ENCODE measurements around the gene APPBP2.
"Not testable (repeated sequence)": the region's sequence is repeated elsewhere in the genome, so short reads cannot be mapped to it uniquely, and the experiment has no call there.

APPBP2 gene

DNA sequence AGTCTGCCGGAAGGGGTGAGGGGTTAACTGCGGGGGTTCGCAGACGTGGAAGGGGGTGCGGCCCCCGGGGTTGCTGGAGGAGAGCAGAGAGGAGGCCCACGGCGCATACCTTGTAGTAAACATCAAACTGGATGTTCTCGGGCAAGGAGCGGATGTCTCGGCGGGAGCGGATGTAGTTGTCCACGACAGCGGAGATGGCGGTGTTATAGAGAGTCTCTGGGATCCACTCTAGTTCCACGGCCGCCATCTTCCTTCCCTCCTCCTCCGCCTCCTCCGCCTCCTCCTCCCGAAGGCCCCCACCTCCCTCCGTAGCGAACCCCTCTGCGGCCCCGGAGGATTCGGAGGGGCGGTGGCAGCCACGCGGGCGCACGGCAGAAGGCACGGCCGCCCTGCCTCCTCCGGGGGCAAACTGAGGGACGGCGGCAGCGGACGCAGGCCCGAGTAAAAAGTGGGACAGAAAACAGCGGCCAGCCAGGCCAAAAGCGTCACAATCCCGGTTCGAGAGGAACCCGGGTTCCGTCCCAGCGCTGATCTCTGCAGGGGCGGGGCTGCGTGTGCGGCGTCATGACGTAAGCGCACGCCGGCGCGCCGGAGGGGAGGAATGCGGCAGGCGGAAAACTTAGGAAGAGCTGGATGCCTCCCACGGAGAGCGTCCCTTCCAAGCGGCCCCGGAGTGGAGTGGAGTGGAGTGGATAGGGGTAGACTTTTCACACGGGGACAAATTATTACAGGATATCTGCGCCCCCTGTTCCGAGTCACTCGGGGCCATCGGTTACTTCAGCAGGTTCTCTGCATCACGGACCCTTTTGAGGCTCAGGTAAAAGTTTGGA lies at the start of gene APPBP2:
Gene APPBP2 (minus strand): TSS at position 558 of the 830 bp plus-strand sequence. CDS start 311 bp downstream, at position 247.
- DNase-seq: peak; percentile 63 to 84

GRCh38 chr17:60573236-60574051 lies 47.4 kb upstream of the APPBP2 start:
- no peak for DNase-seq

DNA sequence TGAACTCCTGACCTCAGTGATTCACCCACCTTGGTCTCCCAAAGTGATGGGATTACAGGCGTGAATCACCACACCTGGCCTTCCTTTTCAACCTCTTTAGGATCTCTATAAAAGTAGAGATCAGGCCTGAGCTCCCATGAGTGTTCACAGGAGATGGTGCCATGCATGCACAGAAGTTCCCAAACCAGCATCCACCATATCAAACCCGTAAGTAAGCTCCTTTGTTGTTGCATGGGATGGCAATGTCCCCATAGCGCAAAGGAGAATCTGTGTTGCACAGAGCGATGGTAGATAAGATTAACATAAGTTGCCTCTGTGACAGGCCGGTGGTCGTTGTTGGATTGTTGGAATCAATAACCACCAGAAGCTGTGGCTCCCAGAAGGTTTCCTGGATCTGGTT lies 39.2 kb upstream of the APPBP2 start:
- no peak for DNase-seq

DNA sequence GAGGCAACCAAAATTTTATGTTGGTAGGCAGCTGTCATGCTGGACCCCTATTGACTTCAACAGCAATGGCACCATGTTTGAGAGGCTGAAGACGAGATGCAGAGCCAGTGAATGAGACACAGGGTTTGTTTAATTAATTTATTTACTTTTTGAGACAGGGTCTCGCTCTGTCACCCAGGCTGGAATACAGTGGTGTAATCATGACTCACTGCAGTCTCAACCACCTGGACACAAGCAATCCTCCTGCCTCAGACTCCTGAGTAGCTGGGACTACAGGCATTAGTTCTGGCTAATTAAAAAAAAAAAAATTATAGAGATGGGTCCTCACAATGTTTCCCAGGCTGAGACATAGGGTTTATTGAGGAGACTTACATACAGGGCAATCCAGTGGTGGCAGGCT lies 37.7 kb upstream of the APPBP2 start:
- no peak for DNase-seq

DNA sequence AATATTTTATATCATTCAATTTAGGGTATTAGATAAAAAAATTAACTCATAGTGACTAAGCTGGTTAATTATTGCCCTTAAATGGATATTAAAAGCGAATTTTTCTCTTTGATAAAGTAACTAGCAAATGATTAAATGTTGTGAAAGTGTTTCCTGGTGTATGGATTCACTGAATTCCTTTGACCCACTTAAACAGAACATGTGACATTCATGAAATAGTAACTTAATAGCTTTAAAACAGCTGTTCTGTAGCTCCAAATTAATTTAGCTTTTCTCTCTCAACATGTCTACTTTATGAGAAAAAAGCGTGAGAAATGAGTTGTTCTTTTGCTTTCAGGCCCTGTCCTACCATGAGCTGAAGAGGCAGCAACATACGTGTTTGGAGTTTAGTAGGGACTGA lies 36.4 kb upstream of the APPBP2 start:
- no peak for DNase-seq

DNA sequence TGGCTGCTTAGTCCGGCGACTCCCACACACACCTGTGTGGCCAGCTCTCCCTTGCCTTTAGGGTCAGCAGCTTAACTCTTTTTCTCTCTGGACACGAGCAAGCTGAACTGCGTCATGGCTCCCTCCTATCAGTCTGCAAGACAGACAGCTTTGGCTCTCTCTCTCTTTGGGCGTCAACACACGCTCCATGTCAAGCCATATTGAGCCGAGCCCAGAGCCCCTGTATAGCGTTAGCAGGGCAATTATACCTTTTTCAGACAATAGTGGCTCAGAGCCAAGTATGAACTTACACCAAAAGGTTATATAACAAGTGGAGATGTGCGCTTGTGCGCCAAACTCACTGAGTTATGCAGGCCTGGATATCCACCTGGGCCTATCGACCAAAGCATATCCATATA lies 34.8 kb upstream of the APPBP2 start:
- DNase-seq: no peak

DNA sequence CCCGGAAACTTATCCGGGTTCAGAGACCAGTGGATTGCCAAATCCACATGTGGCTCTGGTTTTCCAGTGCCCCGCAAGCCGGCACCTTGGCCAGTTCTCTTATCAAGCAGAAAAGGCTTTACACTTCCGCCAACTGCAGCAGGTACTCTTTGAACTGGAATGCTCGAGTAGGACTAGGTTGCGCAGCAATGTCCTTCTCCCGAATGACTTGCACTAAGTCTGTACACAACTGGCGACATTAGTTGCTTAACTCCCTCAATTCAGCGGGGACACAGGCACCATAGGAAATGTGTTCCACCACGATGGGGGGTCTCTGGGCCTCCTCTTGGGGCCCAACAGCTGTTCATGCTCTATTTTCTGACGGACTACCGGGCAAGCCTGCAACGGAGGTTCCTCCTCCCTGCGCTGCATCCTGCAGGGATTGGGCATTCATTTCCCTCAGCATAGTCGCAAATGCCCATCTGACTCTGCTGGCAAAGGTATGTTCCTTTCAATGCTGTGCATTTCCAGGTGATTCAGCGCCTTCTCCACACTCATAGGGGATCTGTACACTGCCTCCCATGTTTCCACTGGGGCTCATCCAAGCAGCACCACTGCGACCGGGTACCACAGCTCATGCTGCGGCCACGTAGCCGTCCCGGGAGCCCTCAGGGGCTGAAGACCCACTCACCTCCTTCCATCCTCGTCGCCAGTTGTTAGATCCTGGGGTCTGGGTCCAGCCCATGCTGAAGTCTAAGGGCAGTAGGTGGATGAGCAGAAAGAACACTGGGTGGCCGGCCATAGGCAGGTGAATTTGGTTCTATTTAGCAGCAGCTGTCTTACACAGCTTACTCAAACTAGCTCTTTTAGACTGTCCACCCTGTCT lies 34.2 kb upstream of the APPBP2 start:
- DNase-seq: no peak

DNA sequence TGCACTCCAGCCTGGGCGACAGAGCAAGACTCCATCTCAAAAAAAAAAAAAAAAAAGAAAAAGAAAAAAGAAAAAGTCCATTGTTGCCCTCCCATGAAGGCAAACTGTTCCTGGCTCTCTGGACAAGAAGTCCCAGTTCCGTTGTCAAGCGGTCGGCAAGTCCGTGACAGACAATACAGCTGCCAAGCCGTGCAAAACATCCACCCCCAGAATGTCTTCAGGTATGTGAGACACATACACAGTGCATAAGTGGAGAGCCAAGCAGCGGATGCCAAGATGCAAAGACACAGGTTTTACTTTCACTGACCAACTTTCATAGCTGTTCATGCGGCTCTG lies 33.6 kb upstream of the APPBP2 start:
- DNase-seq: no peak

DNA sequence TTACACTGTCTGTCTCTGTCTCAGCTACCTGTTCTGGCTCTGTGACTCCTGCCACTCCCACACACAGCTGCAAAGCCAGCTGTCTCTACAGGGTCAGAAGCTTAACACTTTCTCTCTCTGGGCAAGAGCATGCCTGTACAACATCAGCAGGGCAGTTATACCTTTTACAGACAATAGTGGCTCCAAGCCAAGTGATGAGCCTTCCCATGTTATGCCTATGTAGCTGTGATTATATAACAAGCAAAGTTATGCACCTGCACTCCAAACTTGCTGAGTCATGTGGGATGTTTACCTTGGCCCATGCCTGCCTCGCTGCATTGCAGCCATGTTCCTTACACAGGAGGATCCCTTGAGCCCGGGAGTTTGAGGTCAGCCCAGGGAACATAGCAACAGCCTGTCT lies 31.8 kb upstream of the APPBP2 start:
- no peak for DNase-seq

DNA sequence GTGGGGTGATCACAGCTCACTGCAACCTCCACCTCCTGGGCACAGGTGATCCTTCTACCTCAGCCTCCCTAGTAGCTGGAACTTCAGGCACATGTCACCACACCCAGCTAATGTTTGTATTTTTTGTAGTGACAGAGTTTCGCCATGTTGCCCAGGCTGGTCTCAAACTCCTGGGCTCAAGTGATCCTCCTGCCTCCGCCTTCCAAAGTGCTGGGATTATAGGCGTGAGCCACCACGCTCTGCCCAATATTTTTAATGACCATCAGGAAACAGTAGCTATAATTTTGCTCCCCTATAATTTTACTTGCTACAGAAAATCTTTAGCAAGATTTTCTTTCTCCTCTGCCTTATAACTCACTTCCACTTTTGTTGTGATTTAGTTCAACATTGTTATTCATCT lies 29.7 kb upstream of the APPBP2 start:
- DNase-seq: no peak

DNA sequence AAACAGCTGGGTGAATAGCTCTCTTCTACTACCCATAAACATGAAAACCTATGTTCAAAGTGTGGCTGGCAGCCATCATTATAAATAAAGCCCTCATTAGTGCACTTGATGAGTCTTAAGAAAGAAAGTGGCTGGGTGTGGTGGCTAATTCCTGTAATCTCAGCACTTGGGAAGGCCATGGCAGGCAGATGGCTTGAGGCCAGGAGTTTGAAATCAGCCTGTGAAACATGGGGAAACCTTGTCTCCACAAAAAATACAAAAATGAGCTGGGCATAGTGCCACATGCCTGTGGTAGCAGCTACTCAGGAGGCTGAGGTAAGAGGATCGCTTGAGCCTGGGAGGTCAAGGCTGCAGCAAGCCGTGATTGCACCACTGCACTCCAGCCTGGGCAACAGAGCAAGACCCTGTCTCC lies 28.3 kb upstream of the APPBP2 start:
- no peak for DNase-seq

DNA sequence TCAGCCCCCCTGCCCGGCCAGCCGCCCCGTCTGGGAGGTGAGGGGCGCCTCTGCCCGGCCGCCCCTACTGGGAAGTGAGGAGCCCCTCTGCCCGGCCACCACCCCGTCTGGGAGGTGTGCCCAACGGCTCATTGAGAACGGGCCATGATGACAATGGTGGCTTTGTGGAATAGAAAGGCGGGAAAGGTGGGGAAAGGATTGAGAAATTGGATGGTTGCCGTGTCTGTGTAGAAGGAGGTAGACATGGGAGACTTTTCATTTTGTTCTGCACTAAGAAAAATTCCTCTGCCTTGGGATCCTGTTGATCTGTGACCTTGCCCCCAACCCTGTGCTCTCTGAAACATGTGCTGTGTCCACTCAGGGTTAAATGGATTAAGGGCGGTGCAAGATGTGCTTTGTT lies 26.2 kb upstream of the APPBP2 start:
- DNase-seq: not testable (repeated sequence)

DNA sequence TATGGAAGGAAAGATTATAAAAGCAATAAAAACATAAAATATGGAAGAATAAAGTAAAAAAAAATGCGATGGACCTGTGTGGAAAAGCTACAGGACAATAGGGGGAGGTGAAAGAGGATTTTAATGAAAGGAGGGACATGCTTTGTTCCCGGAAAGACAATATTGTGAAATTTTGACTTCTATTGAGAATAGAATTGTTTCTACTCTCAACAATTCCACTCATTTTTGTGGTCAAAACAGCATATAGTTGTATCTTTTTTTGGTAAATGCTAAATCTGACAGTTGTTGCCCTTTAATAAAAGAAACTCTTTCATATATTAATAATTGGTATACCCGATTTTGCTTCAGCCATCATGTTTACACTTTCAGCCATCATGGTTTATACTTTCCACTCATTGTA lies 22.9 kb upstream of the APPBP2 start:
- DNase-seq: no peak

- DNase-seq: no peak
These were observed 19.6 kb upstream of the APPBP2 start for GRCh38 chr17:60545465-60546191.

DNA sequence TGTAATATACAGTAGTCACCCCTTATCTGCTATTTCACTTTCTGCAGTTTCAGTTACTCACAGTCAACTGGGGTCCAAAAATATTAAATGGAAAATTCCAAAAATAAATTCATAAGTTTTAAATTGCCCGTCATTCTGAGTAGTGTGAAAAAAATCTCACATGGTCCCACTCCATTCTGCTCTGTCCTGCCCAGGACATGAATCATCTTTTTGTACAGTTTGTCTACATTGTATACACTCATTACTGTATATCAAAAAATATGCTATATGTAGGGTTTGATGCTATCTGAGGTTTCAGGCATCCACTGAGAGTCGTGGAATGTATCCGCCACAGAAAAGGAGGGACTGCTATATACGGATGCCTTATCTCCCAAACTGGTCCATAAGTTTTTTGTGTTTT lies 16.0 kb upstream of the APPBP2 start:
- no peak for DNase-seq

GRCh38 chr17:60540460-60540859 lies 14.4 kb upstream of the APPBP2 start:
- no peak for DNase-seq

- DNase-seq: no peak
These were observed 13.8 kb upstream of the APPBP2 start for GRCh38 chr17:60539807-60540206.

DNA sequence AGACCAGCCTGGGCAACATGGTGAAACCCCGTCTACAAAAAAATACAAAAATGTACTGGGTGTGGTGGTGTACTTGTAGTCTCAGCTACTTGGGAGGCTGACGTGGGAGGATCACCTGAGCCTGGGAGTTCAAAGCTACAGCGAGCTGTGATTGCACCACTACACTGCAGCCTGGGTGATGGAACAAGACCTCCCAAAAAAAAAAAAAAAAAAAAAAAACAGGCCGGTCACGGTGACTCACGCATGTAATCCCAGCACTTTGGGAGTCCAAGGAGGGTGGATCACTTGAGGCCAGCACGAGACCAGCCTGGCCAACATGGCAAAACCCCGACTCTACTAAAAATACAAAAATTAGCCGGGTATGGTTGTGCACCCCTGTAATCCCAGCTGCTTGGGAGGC lies 12.7 kb upstream of the APPBP2 start:
- DNase-seq: no peak

- no peak for DNase-seq
These were observed 9.6 kb upstream of the APPBP2 start for GRCh38 chr17:60535382-60536279.

- DNase-seq: no peak
These were observed 8.6 kb upstream of the APPBP2 start for GRCh38 chr17:60534613-60535157.

- DNase-seq: no peak
These were observed 8.0 kb upstream of the APPBP2 start for GRCh38 chr17:60534010-60534555.

All from bone marrow (tissue), 2 donors.